Osteocyte (in vitro differentiated cells): Measurements from ENCODE around the gene PTPRN2. TPM values are rescaled to one million over a fixed set of nuclear protein-coding genes. Genes with fewer than 3 reads are reported as not detected.
A peak's percentile ranks its signal among the peaks of the same experiment; 100 is the strongest.
"Not testable (repeated sequence)": the region's sequence is repeated elsewhere in the genome, so short reads cannot be mapped to it uniquely, and the experiment has no call there.

Experiments
- DNase-seq: peaks from one replicate; pipeline ENCODE4 v3.0.0; 2021; ENCODE audit warnings: mixed read lengths; ENCODE audit not compliant: unreplicated experiment; ENCODE audit errors: extremely low spot score
- H3K27ac Mint-ChIP-seq: one replicate; pipeline ENCODE4 v1.8.0; 2021; ENCODE audit warnings: mild to moderate bottlenecking, mixed read lengths; ENCODE audit not compliant: unreplicated experiment
- H3K27me3 Mint-ChIP-seq: one replicate; pipeline ENCODE4 v1.8.0; 2021; ENCODE audit warnings: mixed read lengths; ENCODE audit not compliant: unreplicated experiment
- H3K36me3 Mint-ChIP-seq: one replicate; pipeline ENCODE4 v1.8.0; 2021; ENCODE audit warnings: mixed read lengths; ENCODE audit not compliant: unreplicated experiment
- H3K4me1 Mint-ChIP-seq: one replicate; pipeline ENCODE4 v1.8.0; 2021; ENCODE audit warnings: mixed read lengths; ENCODE audit not compliant: unreplicated experiment
- H3K4me3 Mint-ChIP-seq: one replicate; pipeline ENCODE4 v1.8.0; 2021; ENCODE audit warnings: mild to moderate bottlenecking, moderate library complexity, mixed read lengths; ENCODE audit not compliant: unreplicated experiment
- H3K9me3 Mint-ChIP-seq: one replicate; pipeline ENCODE4 v1.8.0; 2021; ENCODE audit warnings: mixed read lengths; ENCODE audit not compliant: unreplicated experiment
- CTCF ChIP-seq: fragments of 200-600 bp; sonication (generic); IDR thresholded peaks from 2 replicates; pipeline ENCODE4 v1.5.0; 2021; ENCODE audit warnings: antibody characterized with exemption, mild to moderate bottlenecking, moderate library complexity
- total RNA-seq: library from RNA; stranded (reverse); gene quantifications from 2 replicates; pipeline ENCODE4 v1.2.1, GENCODE V29; 2021

Gene PTPRN2
- total RNA-seq, 1 donor from 2014 or later = 0.59 TPM

GRCh38 chr7:157564517-157565177 is 1023.0 kb downstream of the PTPRN2 start:
- no peaks in the 10 kb centered on the region for H3K27me3 Mint-ChIP-seq
- H3K4me1 Mint-ChIP-seq = peaks cover 17% of the 10 kb centered on the region
- no peak for TF ChIP-seq CTCF
- no peak overlapping the region for H3K4me3 Mint-ChIP-seq
- H3K9me3 Mint-ChIP-seq = peaks cover 8% of the 10 kb centered on the region
- no peaks in the 10 kb centered on the region for H3K36me3 Mint-ChIP-seq
- no peak for DNase-seq
- H3K27ac Mint-ChIP-seq = peak overlapping the region; percentile 69

GRCh38 chr7:157563467-157564135 is 1024.0 kb downstream of the PTPRN2 start:
- H3K9me3 Mint-ChIP-seq, H3K4me1 Mint-ChIP-seq, H3K27me3 Mint-ChIP-seq, H3K27ac Mint-ChIP-seq, H3K36me3 Mint-ChIP-seq, DNase-seq, H3K4me3 Mint-ChIP-seq: not testable (repeated sequence)

GRCh38 chr7:157562522-157563398 is 1024.9 kb downstream of the PTPRN2 start:
- not testable (repeated sequence) for H3K9me3 Mint-ChIP-seq, H3K27ac Mint-ChIP-seq, H3K27me3 Mint-ChIP-seq, DNase-seq, H3K36me3 Mint-ChIP-seq, H3K4me3 Mint-ChIP-seq, H3K4me1 Mint-ChIP-seq

GRCh38 chr7:157561816-157562410 is 1025.7 kb downstream of the PTPRN2 start:
- H3K4me1 Mint-ChIP-seq = peaks cover 7% of the 10 kb centered on the region

GRCh38 chr7:157561523-157561785 is 1026.2 kb downstream of the PTPRN2 start:
- Mint-ChIP-seq H3K4me3 (no peak overlapping the region), H3K4me1 (peaks cover 7% of the 10 kb centered on the region), H3K9me3 (peaks cover 8% of the 10 kb centered on the region), H3K27ac (no peak overlapping the region), H3K27me3 (no peaks in the 10 kb centered on the region), H3K36me3 (no peaks in the 10 kb centered on the region)
- DNase-seq = no peak
- no peak for TF ChIP-seq CTCF

More at GRCh38 chr7:157561816-157562410, 1025.7 kb downstream of the PTPRN2 start:
- no peak for TF ChIP-seq CTCF
- H3K4me3 Mint-ChIP-seq = no peak overlapping the region
- no peak for DNase-seq
- H3K9me3 Mint-ChIP-seq = peaks cover 8% of the 10 kb centered on the region
- H3K36me3 Mint-ChIP-seq = no peaks in the 10 kb centered on the region
- H3K27me3 Mint-ChIP-seq = no peaks in the 10 kb centered on the region
- no peak overlapping the region for H3K27ac Mint-ChIP-seq
